NCI-H2227 treated with DMSO at 0.1 percent for 48 hours (cell line): ENCODE measurements around the gene BAZ2B.
A peak's percentile ranks its signal among the peaks of the same experiment; 100 is the strongest.

ENCODE experiments used
- DNase-seq: peaks from one replicate; lab custom pipeline; 2025; lab: John Stamatoyannopoulos, UW

Gene BAZ2B

GRCh38 chr2:159617100-159617499, 752 bp upstream of the BAZ2B start:
- DNase-seq, result no peak

DNA sequence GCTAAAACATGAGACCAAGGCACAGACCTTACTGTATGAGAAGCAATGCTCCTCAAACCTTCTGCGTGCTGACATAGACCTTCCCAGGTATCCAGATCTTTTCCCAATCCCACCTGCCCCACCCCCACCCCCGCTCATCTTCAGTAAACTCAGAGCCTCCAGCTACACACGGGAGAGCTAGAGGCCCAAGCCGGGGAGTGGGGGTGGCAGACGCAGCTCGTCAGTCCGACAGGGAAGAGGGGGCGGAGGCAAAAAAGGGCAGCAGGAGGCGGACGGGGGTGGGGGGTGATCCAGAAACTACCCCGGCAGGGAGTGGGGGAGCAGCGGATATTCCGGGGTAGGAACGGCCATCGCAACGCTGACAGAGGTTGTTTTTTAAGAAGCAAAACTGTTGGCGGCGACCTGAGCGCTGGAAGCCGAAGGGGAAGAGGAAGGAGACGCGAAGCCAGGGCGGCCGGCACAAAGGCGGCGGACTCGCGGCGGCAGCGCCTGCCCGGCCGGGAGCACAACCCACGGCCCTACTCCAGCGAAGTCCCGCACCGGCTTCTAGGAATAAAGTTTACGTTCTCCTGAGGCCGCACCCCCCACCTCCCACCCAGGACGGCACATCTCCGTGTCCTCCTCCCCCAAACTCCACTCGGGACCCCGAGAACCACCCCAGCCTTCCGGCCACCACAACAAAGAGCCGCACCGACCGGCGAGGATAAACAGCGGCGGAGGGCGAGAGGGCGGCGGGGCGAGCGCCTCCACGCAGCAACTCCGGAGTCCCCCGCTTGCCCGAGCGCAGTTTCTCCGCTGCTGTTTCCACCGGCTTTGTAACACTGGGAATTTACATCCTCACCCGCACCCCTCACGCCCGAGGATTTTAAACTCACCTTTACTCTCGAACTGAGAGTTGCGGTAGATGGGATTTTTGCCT, 722 bp downstream of the BAZ2B start:
- peak; percentile 96 for DNase-seq

DNA sequence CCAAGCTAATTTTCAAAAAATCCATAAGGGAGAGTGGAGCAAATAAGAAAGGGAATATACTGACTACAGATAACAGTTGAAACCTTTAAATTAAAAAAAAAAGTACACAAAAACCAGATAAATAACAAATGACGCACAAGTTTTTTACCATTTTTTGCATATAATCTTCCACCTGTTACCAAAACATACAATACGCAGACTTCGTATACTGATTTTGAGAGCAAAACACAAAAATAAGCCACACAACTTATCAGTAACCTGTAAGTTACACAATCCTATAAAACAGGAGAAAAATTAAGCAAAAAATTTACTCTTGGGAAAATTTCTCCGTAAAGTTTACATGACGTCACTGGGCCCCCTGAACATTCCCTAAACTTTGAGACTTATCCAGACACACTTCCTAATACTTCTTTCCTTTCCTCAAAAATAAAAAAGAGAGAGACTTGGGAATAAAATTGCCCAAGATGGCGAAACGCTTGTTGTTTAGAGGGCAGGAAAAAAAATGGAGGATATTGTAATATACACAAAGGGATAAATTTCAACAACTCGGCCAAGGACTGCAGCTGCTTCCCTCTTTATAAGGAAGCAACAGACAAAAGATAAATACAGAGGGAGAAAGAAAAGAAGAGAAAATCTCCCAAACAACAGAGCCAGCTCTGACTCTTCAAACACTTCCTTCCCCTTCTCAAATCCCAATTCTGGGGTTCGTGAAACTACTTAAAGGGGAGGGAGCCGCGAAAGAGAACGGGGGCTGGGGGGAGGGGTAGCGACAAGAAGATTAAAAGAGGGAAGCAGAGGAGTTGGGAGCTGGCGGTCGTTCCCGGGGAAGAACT, 1.6 kb downstream of the BAZ2B start:
- DNase-seq, result peak; percentile 96

DNA sequence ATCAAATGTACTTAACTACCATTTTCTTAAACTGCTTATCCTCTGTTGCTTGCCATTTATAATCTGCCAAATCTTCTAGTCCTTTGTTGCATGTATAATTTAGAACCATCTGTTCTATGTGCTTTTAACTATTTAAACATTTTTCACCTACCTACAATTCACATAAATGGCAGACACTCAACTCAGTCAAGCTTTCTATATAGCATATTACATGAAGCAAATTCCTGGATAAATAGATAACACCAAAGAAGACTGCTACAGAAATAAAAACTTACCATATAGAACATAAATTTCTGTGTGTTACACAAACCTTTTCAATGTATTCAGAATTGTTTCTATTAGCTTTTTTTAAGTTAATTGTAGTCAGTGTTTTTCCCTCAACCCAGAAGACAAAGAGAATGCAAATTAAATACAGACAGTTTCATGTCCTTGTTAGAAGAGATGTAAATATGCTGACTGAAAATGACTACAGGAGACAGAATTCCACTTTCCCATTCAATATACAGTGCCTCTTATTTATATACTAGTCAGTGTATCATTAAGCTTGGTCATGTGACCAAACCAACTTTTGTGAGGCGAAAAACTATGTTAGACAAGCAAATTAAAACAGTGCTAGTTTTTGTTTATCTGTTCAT, 2.6 kb downstream of the BAZ2B start:
- peak; percentile 37 for DNase-seq

DNA sequence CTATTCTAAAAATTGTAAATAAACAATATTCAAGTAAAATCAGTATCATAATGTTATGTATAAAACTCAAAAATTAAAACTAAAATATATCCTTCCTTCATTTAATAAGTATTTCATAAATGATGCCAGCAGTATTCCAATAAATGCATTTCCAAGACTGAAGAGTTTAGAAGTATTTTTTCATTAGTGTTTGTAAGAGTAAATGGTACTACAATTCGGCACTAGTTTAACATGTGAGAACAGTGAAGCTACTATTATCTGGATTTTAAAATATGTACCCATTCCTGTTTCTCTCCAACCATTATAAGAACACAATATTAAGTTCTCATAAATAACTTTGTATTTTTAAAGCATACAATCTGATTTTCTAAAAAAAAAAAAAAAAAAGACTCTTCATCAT, 3.3 kb downstream of the BAZ2B start:
- DNase-seq, result no peak

GRCh38 chr2:159612255-159612901, 4.0 kb downstream of the BAZ2B start:
- peak; percentile 51 for DNase-seq

DNA sequence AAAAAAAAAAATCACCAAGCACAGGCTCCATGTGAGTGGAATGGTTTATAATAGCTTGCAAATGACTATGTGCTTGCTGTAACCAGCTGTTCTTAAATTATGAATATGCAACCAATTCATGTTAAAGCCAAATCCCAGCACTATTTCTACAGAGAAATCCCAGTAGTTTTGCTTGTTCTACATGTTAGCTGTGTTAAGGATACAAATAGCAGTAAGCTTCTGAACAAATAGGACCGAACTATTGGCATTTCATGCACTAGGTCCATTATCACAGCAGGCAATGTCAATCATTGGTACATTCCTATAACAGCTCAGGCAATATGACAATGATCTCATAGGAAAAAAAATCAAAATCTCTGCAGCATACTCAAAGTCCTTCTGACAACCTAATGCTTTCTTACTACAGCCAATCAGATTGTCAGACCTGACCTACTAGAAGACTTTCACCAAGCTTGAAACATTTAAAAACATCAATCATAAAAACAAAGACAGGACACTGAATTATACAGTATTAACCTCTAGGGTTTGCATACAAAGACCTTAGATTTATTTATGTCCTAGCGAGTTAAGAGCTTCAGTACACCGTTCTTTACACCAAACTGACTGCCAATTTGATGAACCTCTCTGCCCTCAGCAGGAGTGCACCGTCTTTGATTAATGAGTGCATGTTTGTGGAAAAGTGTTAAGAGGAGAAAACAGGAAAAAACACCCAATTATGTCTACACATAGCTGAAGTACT, 6.4 kb downstream of the BAZ2B start:
- DNase-seq, result peak; percentile 95

- no peak for DNase-seq
Observed at GRCh38 chr2:159608723-159609308, 7.5 kb downstream of the BAZ2B start.

- no peak for DNase-seq
Observed at GRCh38 chr2:159608108-159608507, 8.2 kb downstream of the BAZ2B start.

DNA sequence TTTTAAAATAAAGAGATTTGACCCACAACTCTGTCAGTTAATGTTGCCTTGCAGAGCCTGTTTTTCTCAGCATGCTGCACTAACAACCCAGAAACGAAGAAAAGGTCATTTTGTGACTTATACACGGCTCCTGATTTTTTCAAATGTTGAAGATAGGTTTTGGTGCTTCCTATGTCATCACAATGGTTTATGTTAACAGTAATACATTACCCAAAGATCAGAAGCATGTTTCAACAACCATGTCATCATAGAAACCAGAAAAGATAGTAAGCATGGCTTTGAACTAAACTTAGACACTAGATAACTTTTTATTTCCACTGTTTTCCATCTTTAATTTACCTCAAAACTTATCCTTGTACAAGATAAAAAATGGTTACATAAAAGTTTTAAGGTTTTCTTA, 10.1 kb downstream of the BAZ2B start:
- no peak for DNase-seq

DNA sequence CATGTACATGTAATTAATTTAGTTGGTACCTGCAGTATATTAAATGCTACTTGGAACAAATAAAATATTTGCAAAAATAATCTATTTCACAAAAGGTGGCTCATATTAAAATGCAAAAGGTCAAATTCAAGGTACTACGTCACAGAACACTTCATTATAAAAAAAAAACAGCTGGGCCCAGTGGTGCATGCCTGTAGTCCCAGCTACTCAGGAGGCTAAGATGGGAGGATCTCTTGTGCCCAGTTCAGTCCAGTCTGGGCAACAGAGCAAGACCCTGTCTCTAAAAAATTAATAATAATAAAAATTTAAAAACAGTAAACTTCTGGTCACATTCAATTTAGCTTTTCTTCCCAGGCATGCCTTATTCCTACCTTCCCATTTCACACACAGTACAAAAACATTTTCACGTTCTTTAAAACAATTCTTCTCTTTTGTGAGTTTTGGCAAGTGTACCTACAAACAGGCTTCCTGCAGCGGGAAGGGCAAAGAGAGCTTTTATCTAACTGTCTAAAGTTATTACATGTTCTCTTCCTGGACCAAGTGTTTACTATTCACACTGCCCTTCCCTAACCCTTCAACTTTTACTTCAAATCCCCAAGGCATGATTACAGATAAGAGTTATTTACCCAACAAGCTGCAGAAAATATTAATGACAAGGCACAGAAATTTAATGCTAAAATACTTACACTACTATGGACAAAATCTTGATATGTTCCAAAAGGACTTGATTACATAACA, 10.7 kb downstream of the BAZ2B start:
- DNase-seq, result peak; percentile 62

- DNase-seq, result no peak
Observed at GRCh38 chr2:159604159-159604558, 12.2 kb downstream of the BAZ2B start.

GRCh38 chr2:159600752-159601151, 15.6 kb downstream of the BAZ2B start:
- DNase-seq, result no peak

DNA sequence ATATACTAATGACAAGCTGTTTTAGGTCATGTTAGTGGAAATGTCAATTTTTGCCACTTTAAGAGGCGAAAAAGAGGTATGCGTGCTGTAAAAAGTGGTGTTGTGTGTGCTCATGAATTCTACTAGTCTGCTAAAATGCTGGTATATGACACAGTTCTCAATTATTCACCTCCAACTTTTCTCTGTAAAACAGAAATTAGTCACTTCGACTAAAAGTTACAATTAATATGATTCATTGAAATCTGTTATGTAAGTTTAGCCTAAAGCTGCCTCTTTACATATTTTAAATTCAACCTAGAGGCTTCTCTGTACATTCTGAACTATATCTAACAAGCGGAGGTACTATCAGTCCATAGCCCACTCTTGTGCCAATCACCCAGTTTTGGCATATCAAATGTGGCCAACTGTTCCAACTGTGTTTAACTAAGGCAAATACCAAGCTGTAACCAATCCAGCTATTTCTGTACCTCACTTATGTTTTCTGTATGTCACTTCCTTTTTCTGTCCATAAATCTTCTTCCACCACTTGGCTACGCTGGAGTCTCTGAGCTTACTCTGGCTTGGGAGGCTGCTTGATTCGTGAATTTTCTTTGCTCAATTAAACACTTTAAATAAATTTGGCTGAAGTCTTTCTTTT, 20.8 kb downstream of the BAZ2B start:
- DNase-seq, result no peak

DNA sequence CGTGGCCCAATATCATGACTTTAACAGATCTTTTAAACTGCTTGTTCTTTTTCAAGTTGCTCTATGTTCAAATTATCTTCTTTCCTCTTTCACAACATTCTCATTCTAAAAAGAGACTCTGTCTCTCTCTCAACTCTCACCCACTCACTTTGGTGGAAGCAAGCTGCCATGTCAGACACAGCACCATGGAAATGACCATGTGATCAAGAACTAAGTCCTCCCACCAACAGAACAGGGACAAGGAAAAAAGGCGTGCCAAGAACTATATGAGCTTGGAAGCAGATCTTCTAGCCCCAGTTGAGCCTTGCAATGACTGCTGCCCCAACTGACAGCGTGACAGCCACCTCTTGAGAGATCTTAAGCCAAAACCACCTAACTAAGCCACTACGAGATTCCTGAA, 23.9 kb downstream of the BAZ2B start:
- no peak for DNase-seq

DNA sequence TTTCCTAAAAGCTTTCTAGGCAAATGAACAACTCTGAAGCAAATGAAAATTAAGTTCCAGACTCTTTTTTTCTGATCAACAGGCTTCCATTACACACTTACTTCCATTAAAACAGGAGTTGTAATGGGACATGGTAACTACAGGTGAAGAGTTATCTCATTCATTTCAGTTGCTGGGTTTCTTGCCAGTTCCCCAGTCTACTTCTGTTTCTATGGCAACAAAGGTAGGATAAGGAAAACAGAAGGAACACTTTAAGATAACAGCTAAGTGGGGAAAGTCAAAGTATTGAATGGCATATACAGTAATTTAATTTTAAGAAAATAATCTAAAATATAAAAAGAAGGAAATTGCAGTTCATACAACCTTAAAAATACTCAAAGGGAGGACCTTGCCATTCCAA, 25.1 kb downstream of the BAZ2B start:
- DNase-seq, result no peak

GRCh38 chr2:159589286-159589685, 27.1 kb downstream of the BAZ2B start:
- no peak for DNase-seq

GRCh38 chr2:159586034-159586433, 30.3 kb downstream of the BAZ2B start:
- DNase-seq, result no peak

DNA sequence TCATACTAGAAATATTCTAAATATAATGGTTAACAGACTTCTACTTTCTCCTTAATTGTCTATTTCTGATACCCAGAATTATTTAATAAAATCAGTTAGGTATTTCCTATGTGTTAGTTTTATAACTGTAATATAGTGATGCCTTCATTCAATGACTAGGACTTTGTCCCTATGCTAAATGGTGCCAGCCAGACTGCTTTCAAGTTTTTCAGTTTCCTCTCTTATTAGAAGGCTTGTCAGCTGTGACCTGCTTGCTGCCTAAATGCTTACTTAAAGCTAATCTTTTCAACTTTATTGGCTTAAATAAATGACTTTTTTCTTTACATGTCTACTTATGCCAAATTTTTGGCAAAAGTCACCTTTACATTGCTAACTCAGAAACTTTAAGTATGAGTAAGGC, 30.7 kb downstream of the BAZ2B start:
- DNase-seq, result no peak

DNA sequence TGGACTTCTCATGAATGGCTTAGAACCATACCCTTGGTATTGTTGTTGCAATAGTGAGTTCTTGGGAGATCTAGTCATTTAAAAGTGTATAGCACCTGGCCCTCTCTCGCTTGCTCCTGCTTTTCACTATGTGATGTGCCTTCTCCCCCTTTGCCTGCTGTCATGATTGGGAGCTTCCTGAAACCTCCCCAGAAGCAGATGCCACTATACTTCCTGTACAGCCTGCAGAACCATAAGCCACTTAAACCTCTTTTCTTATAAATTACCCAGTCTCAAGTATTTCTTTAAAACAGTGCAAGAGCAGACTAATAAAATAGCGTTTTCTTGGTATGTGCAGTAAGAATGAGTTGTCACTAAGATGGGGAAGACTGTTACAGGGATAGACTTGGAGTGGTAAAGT, 31.6 kb downstream of the BAZ2B start:
- no peak for DNase-seq
